NCI-H2107 (cell line): ENCODE results near the gene WFIKKN2.

Source experiments
- DNase-seq: peaks from one replicate; lab custom pipeline; 2025; lab: John Stamatoyannopoulos, UW

WFIKKN2 gene

GRCh38 chr17:50834429-50835300 lies 721 bp upstream of the WFIKKN2 start:
- DNase-seq: no peak

GRCh38 chr17:50836826-50837225 lies 1.4 kb downstream of the WFIKKN2 start:
- no peak for DNase-seq

GRCh38 chr17:50837286-50837979 lies 2.0 kb downstream of the WFIKKN2 start:
- DNase-seq: no peak

GRCh38 chr17:50837980-50838954 lies 2.9 kb downstream of the WFIKKN2 start:
- no peak for DNase-seq

- no peak for DNase-seq
Observed at GRCh38 chr17:50839591-50840310, 4.4 kb downstream of the WFIKKN2 start.

GRCh38 chr17:50840311-50840851 lies 5.0 kb downstream of the WFIKKN2 start:
- no peak for DNase-seq

GRCh38 chr17:50841277-50841948 lies 6.0 kb downstream of the WFIKKN2 start:
- no peak for DNase-seq

GRCh38 chr17:50841949-50842354 lies 6.6 kb downstream of the WFIKKN2 start:
- peak; percentile 36 for DNase-seq

- DNase-seq: no peak
Observed at GRCh38 chr17:50842506-50843149, 7.2 kb downstream of the WFIKKN2 start.

- DNase-seq: no peak
Observed at GRCh38 chr17:50843150-50843905, 7.9 kb downstream of the WFIKKN2 start.

- no peak for DNase-seq
Observed at GRCh38 chr17:50844117-50844700, 8.8 kb downstream of the WFIKKN2 start.

GRCh38 chr17:50845240-50846147 lies 10.1 kb downstream of the WFIKKN2 start:
- no peak for DNase-seq

- DNase-seq: no peak
Observed at GRCh38 chr17:50847566-50847965, 12.2 kb downstream of the WFIKKN2 start.

GRCh38 chr17:50848039-50848438 lies 12.7 kb downstream of the WFIKKN2 start:
- no peak for DNase-seq

- DNase-seq: no peak
Observed at GRCh38 chr17:50848711-50849110, 13.3 kb downstream of the WFIKKN2 start.

GRCh38 chr17:50850640-50851039 lies 15.3 kb downstream of the WFIKKN2 start:
- DNase-seq: no peak

GRCh38 chr17:50853015-50853615 lies 17.7 kb downstream of the WFIKKN2 start:
- DNase-seq: no peak
